Pons (tissue), 1 donor: ENCODE measurements around the gene LEMD2.

Experiments
- DNase-seq: peaks from one replicate; pipeline ENCODE4 v3.0.0-alpha.2; 2016; ENCODE audit warnings: low spot score

LEMD2 gene

DNA sequence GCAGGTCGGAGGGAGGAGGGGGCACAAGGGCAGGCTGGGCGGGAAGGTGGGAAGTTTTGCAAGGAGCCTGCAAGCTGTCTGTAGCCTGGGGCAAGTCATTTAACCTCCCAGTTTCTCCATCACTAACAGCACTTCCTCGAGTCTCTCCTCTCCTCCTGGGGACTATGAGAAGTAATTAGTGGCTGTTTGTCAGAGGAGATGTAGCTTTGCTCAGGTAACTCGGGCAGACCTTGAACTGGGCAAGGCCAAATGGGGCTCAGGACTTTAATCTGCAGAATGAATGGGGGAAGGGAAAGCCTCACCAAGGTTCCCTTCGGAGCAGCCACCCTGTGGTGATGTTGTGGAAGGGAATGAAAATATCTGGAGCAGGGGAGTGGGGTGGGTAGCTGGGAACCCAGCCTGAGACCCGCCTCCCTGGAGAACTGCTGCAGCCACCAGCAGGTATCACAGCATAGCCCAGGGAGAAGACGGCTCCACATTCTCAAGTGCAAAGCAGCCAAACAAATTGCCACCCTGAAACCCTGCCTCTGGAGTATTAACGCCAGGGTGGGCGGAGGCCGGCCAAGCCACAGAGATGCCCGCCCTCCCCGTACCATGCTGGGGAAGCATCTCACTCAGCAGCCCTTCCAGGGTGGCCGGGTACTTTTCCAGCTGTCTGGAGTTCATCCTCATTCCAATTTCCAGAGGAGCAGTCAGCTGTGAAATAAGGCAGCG is 6.1 kb upstream of the LEMD2 start:
- DNase-seq: no peak

DNA sequence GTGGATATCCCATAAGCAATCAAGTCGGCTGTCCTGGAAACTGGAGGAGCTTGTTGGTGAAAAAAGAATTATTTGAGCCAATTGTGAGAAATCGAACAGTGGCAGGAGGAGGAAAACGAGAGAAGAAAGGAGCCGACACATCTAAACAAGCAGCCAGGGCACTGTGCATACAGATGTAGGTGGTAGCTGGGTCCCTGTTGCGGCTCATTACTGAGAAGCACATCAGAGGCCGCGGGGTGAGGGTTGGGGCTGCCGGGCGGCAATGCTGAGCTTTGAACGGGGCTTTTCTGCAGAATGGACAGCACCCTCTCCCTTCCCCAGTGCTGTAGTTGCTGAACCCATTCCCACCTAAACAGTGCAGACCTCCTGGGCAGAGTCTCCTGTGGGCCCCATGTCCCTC is 4.1 kb upstream of the LEMD2 start:
- no peak for DNase-seq

DNA sequence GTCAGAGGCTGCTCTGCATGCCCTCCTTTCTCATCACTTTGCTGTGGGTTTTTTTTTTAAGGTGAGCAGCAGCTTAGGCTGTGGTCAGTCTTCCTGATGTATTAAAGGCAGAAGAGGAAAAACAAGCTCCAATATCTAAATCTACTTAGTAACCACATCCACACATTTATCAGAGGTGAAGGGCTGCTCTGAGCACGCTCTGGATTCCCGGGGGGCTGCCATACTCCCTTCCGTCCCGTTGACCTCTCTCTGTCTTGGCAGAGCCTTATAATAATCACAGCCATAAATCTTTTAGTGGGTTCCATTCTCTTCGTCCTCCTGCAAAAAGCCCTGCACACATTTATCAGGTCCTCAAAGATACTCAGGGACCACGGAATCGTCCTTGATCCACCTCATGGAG is 2.7 kb upstream of the LEMD2 start:
- no peak for DNase-seq

DNA sequence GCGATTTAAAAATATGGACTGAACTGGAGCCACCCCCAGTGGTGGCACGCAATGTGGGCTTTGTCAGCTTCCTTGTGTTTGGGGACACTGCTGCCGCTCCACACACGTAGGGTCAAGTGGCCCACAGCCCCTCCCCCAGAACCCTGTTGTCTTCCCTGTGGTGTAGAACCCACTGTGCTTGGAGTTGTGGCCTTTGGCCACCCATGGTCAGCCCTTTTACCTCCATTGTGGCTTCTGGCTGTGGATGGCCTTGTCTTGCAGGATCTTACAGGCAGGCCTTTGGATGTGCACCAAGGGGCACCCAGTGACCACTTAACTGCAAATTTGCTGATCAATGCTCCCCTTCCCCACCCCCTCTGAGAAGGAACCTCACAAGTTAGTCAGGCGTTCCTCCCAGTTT is 2.0 kb upstream of the LEMD2 start:
- no peak for DNase-seq

DNA sequence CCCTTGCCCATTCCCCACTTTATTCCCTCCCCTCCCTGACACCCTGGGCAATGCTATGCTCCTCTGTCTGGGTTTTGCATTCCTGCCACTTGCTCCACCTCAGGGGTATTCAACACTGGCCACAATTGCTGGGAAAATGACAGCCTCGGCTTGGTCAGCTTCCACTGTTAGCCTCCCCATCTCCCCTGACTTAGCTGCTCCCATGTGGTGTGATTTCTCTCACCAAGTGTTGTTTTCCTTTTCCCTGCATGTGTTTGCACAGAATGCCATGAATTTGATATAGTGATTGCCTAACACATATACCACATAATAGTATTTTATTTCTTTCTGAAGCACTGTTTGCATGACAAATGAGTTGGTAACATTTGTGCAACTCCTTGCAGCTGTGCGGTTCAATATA is 1.4 kb upstream of the LEMD2 start:
- no peak for DNase-seq

DNA sequence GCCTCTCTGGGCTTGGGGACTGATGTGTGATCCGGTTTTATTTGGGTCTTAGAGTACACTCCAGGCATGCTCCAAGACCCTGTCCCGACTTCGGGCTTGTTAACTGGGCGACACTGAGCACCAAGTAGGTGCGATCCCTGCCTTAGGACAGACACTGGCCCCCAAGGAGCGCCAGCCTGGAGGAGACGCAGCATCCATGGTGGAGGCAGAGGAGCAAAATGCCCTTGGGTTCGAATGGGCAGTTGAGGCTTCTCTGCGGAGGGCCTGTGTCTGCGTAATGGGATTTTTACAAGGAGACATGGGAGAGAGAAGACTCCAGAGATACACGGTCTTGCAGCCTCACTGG is 593 bp upstream of the LEMD2 start:
- DNase-seq: no peak

DNA sequence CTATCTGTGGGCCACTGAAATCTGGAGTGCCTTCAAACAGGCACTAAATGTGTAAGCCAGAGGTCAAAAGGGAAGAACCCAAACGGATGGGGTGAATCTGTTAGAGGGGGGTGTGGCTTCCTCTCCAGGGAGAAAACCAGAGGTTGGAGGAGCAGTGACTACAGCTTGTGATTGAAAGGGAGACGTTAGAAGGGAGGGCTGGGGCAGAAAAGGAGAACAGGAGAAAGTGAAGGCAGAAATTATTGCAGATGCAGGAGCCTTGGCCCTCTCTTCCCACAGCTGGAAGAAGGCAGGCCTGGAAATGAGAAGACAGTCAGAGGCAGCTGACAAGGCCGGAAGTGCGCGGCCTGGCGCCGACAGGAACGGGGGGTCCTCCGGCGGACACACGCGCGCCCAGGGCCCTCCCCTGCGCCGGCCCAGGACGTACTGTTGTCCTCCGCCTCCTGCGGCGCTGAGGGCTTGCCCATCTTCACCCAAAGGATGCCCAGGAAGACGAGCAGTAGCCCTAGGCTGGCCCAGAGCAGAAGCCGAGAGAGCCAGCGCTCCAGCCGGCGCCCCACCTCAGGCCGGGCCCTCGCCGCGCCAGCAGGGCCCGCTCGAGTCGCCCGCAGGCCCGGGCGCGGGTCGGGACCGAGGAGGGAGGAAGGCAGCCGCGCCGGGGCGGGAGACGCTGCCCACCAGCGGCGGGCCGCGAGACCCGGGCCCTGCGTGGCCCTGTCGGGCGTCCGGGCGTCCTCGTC is 806 bp downstream of the LEMD2 start:
- peak; percentile 79 for DNase-seq

DNA sequence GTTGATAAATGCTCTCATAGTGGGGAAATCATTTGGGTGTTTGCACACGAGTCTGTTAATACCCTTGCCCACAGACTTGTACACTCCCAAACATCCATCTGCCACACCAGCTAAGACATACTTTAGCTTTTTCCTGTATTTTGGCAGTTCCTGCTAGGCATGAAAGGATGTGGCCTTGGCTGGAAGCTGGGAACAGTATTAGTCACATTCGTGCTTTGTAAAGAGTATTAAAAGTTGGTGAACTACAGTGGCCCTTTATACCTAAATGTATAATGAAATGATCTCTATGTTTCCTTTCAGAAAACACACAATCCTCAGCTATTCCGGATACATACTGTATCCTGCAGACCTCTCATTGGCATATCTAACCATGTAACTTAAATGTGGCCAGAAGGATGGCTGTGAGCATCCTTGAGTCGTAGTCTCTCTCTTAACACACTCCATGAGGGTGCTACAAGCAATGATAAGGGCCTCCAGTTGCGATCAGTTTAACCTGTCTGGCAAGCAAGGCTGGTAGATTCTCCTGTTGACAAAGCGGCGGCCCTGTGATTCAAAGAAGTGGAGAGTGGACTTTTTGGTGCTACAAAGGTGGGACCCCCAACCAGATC is 1.5 kb downstream of the LEMD2 start:
- DNase-seq: no peak

DNA sequence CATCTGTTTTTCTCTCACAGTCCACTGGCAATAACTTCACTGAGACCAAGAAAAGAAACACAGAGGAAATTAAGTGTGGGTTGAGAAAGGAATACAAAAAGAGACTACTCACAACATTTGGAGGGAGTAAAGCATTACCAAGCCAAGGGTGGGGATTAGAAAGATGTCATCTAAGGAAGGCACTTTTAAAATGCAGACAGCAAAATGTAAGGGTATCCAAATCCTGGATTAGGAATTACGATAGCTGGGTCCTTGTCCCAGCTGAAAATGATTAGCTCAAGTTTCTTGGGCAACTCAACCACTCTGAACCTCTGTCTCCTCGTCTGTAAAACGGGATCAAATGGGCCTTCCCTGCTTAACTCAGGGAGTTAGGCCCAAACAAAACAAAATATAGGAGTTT is 2.2 kb downstream of the LEMD2 start:
- DNase-seq: no peak

DNA sequence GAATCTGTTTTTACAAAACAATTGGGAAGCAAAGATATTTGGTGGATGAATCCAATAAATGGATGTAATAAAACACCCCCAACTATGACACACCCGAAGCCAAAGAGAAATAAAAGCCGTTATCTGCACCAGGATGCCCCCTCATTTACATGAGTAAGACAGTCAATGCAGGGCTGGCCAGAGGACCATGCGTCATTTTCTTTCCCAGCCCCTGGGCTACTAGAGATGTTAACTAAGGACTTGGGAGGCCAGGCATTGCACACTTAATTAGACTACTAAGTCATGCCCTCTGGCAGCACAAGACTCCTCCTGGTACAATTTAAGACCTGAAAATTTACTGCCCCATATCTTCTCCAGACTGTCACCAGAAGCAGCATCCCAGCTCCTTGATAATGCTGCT is 3.2 kb downstream of the LEMD2 start:
- DNase-seq: no peak

DNA sequence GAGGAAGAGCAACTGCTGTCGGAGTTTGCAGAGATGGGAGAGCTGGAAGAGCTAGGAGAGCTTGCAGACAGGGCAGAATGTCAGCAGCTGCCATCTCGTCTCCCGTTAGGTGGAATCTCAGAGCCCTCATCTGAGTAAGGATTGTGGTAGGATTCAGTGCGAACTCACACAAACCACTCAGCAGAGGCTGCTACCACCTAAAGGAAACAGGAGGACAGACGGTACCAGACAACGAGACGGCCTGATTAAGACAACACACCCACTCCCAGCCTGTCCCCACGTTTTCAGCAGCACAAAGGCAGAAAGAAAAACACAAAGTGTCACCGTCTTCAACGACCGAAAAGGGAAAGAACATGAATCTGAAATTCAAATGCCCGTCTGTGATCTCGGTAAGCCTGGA is 4.1 kb downstream of the LEMD2 start:
- DNase-seq: no peak

DNA sequence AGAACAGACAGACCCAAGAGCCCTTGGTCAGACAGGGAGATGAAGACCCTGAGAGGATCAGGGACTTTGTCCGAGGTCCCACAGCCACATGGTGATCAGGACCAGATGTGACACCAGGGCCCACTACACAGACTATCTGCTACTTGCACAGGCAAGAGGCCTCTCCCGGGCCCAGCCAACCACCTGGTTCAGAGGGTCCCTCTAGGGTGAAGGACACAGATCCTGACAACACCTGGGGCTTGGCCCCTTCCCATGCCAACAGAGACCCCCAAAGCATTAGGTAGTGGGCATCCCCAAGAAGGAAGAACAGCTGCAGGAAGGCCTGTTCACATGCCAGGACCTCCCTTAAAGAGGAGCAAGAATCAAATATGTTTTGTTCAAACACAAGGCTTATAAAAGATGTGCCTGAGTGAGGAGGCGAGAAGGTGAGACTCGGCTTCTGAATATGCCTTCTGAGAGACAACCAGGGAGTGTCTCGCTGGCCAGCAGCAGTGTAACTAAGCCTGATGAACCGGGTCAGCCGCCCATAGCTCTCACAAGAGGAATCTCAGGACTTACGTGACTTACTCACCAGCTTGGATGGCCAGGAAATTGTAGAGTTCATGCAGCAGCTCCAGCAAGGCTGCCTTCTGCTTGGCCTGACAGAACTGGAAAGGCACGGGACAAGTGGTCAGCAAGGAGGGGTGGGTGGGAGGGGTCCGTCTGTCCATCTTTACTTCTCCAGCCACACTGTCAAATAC is 5.0 kb downstream of the LEMD2 start:
- no peak for DNase-seq

DNA sequence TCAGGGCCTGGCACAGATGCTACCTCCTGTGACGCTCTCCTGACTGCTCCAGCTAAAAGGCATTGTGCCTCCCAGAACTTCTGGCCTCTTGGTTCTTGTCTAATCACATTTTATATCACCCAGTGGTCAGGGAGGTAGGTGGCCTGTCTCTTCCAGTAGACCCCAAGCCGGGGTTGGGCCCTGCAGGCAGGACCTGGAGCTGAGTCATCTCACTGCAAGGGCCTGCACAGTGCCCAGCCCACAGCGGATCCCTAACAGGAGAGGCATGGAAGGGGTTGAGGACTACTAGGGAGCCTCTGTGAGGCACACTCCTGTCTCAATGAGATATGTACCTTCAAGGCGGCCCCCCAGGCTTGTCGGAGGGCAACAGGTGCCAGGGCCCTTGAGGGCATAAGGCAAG is 6.4 kb downstream of the LEMD2 start:
- no peak for DNase-seq

DNA sequence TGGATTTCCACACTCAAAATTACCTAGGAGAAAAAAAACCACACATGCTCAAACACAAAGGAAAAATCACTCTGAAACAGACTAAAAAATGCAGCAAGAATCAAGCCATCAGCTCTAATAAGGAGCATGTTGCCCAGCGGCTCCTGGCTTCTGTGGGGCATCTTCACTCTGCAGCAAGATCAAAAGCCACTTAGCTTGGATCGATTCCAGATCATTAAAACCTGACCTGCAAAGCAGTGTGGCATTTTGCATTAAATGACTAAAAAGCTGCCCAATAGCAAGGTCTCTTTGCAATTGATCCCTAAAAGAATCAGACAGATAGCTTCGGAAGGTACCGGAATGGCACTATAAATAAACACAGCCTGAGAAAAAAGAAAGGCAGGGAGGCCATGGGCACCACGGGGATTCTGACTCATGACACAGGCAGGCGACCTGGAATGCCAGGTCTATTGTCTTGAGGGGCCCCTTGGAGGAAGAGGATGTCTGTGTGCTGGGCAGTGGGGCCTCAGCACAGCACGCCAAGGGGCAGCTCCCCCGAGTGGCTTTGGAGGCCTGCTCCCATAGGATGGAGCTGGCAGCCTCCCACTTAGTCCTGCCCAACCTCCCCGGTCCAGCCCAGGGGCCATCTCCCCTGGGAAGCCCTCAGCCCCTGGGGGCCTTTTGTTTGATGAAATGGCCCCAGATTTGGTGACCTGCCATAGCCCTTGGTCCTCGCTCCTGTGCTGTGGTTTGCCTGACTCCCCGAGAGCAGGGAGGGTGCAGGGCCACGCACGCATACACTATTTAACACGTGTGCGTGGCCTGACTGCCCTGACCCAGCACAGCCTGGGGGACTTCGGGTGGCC is 7.6 kb downstream of the LEMD2 start:
- no peak for DNase-seq

DNA sequence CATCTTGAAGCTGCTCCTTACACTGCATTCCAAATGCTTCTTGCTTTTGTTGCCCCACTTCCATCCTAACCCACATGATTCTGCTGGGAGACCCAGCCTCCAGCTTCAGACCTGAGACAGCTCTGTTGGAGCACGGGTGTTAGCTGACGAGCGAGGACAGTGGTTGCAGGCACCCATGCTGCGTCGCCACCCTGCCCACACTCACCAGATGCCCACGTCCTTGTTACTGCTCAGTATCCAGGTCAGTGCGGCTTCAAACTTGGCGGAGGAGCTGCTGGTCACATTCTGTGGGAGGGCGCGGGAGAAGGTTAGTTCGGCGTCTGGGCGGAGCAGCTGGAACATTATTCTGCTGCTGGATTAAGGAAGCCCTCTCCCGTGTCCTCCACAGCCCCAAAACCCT is 9.0 kb downstream of the LEMD2 start:
- no peak for DNase-seq

DNA sequence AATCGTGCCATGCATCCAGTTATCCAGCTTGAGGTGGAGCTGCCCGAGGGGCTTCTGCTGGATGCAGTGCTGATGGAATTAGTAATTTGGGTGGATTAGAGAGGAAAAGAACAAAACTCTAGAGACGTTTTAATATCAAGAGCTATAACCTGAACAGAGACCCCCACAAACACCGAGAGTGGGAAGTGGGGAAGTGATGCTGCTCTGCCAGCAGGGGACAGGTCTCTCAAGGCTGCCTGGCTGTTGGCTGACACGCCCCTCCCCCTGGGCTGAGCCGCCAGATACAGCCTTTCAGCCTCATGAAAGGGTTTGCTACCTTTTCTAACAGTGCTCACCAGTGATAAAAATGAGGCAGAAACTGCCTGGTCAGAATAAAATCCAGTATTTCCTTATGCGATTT is 9.6 kb downstream of the LEMD2 start:
- DNase-seq: no peak

DNA sequence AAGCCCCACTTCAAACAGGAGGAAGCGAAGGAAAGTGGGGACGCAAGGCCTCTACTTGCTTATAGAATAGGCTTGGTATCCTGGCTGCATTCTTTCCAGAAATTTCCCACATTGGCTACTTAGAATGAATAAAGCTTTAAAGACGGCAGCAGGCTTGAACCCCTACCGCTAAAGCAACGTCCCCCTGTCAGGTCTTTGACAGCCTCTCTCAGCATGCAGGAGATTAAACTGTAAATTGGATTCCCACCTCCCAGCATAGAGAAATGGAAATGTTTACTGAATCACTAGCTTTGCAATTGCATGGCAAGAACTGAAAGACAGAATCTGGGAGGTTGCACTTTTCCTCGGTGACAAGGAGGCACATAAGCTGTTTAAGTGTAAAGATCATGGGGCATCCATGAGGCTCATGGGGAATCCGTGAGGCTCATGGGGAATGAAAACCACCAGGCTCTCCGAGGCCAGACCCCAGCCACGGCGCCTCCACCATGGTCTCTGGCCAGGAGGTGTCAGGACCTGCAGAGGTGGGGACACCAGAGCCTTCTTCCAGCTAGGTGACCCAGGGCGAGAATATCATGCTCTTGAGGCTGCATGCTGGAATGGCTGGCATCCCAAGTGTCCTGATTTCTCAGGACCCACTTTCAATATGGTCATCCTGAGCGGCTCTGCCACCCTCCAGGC is 10.3 kb downstream of the LEMD2 start:
- DNase-seq: no peak

DNA sequence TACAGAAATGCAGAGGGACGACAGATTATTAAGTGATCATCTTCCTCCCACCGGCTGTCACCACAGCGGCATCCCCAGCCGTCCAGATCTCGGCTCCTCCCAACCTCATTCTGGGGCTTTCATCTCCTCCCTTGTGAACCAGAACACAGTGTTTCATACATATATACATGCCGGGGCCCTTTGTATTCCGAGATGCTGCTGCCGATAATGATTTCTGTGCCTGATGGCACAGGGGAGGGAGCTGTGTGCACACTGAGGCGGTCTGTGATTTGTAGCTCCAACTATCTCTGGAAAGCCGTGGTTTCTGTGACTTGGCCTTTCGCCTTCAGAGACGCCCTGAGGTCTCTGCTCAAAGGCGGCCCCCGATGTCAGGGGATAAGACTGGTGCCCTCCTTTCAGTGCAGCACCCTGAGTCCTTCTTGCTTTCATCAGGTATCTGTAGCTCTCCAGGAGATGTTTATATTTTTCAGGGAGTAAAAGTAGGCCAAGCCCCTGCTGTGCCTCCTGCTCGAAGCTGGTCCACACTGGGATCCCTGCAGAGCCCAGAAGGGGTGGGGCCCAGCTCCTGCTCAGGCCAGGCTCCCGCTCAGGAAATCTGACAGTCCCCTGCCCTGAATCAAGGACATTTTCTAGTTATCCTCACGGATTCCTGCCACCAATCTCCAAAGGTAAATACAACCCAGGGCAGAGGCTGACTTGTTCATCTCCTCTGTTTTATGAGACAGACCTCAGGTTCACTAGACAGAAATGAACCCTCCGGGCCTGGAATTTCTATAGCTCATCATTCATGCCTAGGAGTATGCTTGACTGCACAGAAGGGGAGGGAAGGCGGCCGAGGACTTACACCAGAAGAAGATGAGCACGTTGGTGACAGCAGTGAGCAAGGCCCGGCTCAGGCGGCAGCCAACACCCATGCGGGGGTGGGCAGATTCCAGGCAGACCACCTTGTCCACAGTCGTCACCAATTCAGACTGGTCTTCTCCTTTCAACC is 11.2 kb downstream of the LEMD2 start:
- DNase-seq: no peak

DNA sequence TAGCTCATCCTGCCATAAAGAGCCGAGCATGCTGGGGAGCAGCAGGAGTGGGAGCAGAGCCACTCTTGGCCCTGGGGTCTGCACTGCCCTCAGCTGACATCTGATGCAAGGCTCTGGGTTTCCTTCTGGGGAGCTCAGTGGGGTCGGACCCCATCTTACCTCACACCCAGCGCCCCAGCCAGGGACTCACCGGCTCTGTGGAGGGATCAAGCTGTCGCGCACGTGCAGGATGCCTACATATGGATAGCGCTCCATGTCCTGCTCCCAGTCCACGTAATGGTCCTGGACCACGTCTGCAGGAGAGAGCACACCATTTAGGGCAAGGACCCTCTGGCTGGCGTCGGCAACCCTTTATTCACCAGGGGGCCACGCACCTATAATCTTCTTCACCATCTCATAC is 12.2 kb downstream of the LEMD2 start:
- DNase-seq: no peak

DNA sequence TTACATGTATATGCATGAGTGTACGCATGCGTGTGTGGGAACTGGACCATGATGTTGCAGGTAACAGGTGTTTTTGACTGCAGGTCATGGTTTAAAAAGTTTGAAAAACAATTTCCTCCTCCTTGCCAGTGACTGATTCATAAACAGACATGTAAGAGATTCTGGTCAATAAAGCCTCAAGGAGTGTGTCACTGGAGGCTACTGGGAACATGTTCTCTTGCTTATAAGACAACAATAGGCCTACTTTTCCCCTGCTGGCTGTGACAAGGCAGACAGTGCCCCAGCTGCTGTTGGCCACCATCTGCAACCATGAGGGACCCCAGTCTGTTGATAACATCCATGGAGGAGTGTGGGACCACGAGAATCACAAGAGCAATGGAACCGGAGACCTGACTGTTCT is 12.7 kb downstream of the LEMD2 start:
- DNase-seq: peak; percentile 60
